ENCODE results near the gene TCP11L2.

TCP11L2 gene

GRCh38 chr12:106389151-106389550 is 86.6 kb downstream of the TCP11L2 start:
- Histone ChIP-seq H3K27me3 (ENCODE audit: control insufficient read depth, insufficient read depth, low read length) (no peaks in the 10 kb centered on the region), H3K4me1 (ENCODE audit: control insufficient read depth, insufficient read depth, low read length) (no peaks in the 10 kb centered on the region; the same call in 1 of the 2 replicates), H3K4me3 (ENCODE audit: low read length) (no peak overlapping the region), H3K9me3 (ENCODE audit: control insufficient read depth, insufficient read depth, low read length) (no peaks in the 10 kb centered on the region), H3K27ac (ENCODE audit: low read length) (no peak overlapping the region), H3K36me3 (ENCODE audit: control insufficient read depth, insufficient read depth, low read length) (no peaks in the 10 kb centered on the region)
- no CpG with 5 or more reads among the region's 4 CpGs for WGBS (ENCODE audit: insufficient coverage, insufficient read length)
- no peak for DNase-seq (ENCODE audit: low read depth, low spot score)

GRCh38 chr12:106392759-106393158 is 90.2 kb downstream of the TCP11L2 start:
- H3K4me3 ChIP-seq (ENCODE audit: low read length) = no peak overlapping the region
- no peaks in the 10 kb centered on the region; the same call in 1 of the 2 replicates for H3K4me1 ChIP-seq (ENCODE audit: control insufficient read depth, insufficient read depth, low read length)
- no CpG with 5 or more reads among the region's 1 CpG for WGBS (ENCODE audit: insufficient coverage, insufficient read length)
- DNase-seq (ENCODE audit: low read depth, low spot score) = no peak
- no peak overlapping the region for H3K27ac ChIP-seq (ENCODE audit: low read length)
- no peaks in the 10 kb centered on the region for H3K36me3 ChIP-seq (ENCODE audit: control insufficient read depth, insufficient read depth, low read length)
- no peaks in the 10 kb centered on the region for H3K9me3 ChIP-seq (ENCODE audit: control insufficient read depth, insufficient read depth, low read length)
- no peaks in the 10 kb centered on the region for H3K27me3 ChIP-seq (ENCODE audit: control insufficient read depth, insufficient read depth, low read length)
